ENCODE measurements around the gene ATP6V1G1.

Gene ATP6V1G1

DNA sequence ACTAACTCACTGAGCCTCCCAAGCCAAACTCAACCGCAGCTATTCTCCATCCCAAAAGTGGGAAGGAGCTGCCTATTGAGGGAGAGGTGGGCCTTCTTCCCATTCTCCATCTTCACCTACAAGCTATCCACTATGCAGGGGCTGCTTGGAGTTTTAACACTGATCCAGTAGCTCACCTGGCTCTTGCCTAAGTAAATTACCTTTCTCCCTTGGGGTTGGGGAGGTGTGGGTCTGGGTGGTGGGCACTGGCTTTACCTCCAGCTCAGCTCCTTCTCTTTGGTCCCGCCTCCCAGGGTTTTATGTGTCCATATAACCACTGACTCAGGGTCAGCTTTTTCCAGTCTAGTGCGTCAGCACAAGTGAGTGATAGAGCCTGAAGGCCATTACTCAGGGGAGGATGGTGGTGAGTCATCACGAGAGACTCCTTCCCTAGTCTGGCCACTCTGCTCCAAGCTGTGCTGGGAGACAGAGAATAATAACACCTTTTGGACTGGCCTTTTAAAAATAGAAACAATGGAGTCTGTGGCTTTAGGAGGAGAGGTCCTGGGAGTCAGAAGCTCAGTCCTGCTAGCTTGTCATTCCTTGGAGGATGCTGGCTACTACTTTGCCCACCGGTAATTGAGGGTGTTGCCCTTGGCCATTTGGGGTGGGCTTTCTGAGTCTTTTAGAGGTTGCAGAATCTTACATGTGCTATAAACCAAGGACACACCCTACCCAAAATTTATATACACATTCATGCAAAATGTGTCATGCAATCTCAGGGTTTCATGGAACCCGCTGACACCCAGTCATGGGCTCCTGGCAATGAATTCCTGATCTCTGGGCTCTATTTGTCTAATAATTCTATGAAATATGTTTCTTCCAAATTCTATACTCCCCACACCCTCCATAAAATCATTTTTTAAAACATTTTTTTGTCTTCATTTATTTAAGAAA lies 35.6 kb upstream of the ATP6V1G1 start:
- H3K4me3 ChIP-seq (ENCODE audit: low read depth, low read length): no peak overlapping the region
- peak; percentile 98 for DNase-seq (ENCODE audit: low read depth)
- TF ChIP-seq, protein P1, sequence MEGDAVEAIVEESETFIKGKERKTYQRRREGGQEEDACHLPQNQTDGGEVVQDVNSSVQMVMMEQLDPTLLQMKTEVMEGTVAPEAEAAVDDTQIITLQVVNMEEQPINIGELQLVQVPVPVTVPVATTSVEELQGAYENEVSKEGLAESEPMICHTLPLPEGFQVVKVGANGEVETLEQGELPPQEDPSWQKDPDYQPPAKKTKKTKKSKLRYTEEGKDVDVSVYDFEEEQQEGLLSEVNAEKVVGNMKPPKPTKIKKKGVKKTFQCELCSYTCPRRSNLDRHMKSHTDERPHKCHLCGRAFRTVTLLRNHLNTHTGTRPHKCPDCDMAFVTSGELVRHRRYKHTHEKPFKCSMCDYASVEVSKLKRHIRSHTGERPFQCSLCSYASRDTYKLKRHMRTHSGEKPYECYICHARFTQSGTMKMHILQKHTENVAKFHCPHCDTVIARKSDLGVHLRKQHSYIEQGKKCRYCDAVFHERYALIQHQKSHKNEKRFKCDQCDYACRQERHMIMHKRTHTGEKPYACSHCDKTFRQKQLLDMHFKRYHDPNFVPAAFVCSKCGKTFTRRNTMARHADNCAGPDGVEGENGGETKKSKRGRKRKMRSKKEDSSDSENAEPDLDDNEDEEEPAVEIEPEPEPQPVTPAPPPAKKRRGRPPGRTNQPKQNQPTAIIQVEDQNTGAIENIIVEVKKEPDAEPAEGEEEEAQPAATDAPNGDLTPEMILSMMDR (conservative IDR thresholded peaks at IDR 0.05; ENCODE audit: low read depth, low read length): no peak

DNA sequence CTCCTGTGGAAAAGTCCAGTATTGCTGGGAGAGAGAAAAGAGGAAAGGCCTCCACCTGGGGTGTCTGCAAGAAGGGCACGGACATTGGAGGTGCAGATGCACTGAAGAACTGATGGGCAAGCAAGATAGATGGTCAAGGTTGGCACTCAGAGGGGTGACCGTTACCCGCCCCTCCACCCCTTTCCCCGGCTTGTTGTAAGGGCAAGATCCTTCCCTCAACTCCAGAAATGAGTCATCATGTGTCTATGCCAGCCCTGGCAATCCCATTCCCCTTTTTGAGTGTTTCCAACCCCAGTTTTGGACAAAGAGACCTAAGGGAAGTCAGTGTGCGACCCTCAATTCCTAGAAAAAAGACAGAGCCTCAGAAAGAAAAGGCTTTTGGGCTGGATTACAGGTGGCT lies 34.9 kb upstream of the ATP6V1G1 start:
- no peak for DNase-seq (ENCODE audit: low read depth)
- H3K4me3 ChIP-seq (ENCODE audit: low read depth, low read length): no peak overlapping the region
- TF ChIP-seq, protein P1 (conservative IDR thresholded peaks at IDR 0.05; ENCODE audit: low read depth, low read length): no peak

DNA sequence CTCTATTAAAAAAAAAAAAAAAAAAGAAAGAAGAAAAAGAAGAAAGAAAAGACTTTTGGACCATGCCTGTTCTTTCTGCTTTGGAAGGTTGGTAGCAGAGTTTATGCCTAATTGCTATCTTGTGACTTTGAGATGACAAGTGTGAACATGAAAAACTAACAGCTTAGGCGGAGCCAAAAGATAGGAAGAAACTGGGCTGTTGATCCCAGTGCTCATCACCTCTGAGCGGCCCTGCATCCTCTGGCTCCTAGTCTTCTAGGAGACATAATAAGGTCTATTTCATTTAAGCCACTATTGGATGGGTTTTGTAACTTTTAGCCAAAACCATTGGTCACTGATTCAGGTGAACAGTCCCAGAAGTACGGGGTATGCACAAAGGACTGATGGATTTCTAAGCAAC lies 34.4 kb upstream of the ATP6V1G1 start:
- TF ChIP-seq, protein P1 (conservative IDR thresholded peaks at IDR 0.05; ENCODE audit: low read depth, low read length): no peak
- DNase-seq (ENCODE audit: low read depth): no peak
- no peak overlapping the region for H3K4me3 ChIP-seq (ENCODE audit: low read depth, low read length)

DNA sequence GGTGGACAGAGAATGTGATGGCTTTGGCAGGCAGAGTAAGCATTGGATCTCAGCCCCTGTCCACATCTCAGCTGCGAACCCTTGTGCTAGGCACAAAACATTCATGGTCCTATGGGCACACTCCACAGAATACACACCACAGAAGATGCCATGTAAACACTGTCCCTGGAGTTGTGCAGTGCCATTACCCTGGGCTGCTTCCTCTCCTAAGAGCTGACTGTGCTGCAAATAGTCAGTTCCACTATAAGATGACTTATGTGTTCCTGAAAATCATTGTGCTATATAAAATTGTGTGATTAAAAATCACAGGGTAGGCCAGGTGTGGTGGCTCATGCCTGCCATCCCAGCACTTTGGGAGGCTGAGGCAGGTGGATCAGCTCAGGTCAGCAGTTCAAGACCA lies 31.9 kb upstream of the ATP6V1G1 start:
- TF ChIP-seq, protein P1 (conservative IDR thresholded peaks at IDR 0.05; ENCODE audit: low read depth, low read length): no peak
- H3K4me3 ChIP-seq (ENCODE audit: low read depth, low read length): no peak overlapping the region
- no peak for DNase-seq (ENCODE audit: low read depth)

DNA sequence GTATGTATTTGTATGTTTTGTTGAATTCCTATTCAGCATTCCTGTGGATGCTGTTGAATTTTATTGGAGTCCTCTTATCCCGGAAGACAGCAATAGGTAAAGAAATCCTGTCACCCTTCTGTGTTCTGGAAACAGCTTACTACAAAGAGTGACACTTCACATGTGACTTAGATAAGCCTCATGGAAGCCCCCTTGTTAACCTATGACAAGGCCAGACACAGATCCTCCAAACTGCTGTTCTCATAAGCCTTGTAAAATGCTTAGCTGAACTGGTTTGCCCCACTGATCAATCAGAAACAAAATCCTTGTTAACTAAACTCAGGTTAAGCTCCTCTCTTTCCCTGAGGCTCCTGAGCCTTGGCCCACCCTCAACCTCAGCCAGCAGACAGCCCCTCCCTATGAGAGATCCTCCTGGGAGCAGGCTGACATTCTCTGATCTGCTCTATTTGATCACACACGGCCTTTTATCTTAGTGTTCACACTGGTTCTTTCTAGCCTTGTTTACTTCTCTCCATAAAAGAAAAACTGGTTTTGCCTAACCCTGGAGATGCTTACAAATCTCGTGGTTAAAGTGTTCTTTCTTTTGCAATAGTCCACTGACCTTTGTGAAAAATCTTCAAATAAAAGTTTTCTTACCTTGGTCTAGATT lies 29.4 kb upstream of the ATP6V1G1 start:
- TF ChIP-seq, protein P1 (conservative IDR thresholded peaks at IDR 0.05; ENCODE audit: low read depth, low read length): no peak
- no peak overlapping the region for H3K4me3 ChIP-seq (ENCODE audit: low read depth, low read length)
- DNase-seq (ENCODE audit: low read depth): peak; percentile 24

DNA sequence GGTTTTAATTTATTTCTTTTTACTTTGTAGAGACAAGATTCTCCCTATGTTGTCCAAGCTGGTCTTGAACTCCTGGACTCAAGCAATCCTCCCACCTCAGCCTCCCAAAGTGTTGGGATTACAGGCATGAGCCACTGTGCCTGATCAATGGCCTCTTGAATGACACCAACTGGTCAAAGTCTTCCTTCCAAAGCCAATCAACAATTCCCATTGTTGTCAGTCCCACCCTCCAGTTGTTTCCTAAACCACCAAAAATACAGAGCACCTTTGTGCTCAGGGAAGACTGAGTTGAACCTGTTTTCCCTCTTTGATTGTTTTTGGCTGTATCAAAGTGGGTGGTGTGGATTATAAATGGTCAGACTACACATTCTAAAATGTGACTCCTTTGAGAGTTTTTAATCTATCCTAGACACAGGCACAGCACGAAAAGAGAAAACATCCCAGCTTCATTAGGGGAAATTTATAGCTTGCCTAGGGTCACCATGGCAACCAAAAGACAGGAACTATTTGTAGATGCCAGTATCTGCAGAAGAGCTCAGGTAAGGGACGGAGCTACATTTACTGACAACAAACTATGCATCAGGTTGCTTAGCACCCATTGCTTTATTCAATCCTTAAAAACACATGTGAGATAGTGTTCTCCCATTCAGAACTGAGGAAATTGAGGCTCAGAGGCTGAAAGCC lies 27.6 kb upstream of the ATP6V1G1 start:
- DNase-seq (ENCODE audit: low read depth): no peak
- TF ChIP-seq, protein P1 (conservative IDR thresholded peaks at IDR 0.05; ENCODE audit: low read depth, low read length): no peak
- H3K4me3 ChIP-seq (ENCODE audit: low read depth, low read length): no peak overlapping the region
